Effector memory CD4-positive, alpha-beta T cell (primary cell): ENCODE results near the gene TMEM208.

Experiments
- DNase-seq, 3 donors: peaks; one replicate each; pipeline ENCODE4 v3.0.0-alpha.2; 2020
- H3K27ac ChIP-seq: 2 replicates; pipeline ENCODE4 v1.7.0; 2013; ENCODE audit warnings: mild to moderate bottlenecking, low read length, moderate library complexity; ENCODE audit not compliant: insufficient read depth, poor library complexity, severe bottlenecking
- H3K27me3 ChIP-seq: replicated peaks from 2 replicates; pipeline ENCODE4 v1.7.0; 2013; ENCODE audit warnings: mild to moderate bottlenecking, low read length; ENCODE audit not compliant: insufficient read depth, control insufficient read depth, poor library complexity, severe bottlenecking
- H3K36me3 ChIP-seq: 2 replicates; pipeline ENCODE4 v1.7.0; 2013; ENCODE audit warnings: mild to moderate bottlenecking, low read length, moderate library complexity; ENCODE audit not compliant: control insufficient read depth, insufficient read depth
- H3K4me1 ChIP-seq: 2 replicates; pipeline ENCODE4 v1.7.0; 2013; ENCODE audit warnings: low read length, mild to moderate bottlenecking; ENCODE audit not compliant: control insufficient read depth, insufficient read depth, poor library complexity, severe bottlenecking
- H3K4me3 ChIP-seq: 2 replicates; pipeline ENCODE4 v1.7.0; 2013; ENCODE audit warnings: low read length, low read depth, mild to moderate bottlenecking; ENCODE audit not compliant: insufficient read depth, poor library complexity, severe bottlenecking
- H3K9me3 ChIP-seq: 2 replicates; pipeline ENCODE4 v1.7.0; 2013; ENCODE audit warnings: mild to moderate bottlenecking, low read length, moderate library complexity; ENCODE audit not compliant: control insufficient read depth

The TMEM208 gene

GRCh38 chr16:67236563-67237395, 9.8 kb downstream of the TMEM208 start:
- Histone ChIP-seq H3K9me3 (no peaks in the 10 kb centered on the region), H3K27ac (peak overlapping the region; percentile 71), H3K36me3 (peaks cover 33% of the 10 kb centered on the region), H3K4me3 (no peak overlapping the region), H3K27me3 (no peaks in the 10 kb centered on the region), H3K4me1 (peaks cover 7% of the 10 kb centered on the region)
- DNase-seq = peak; percentile 74 to 83 (median 77)

GRCh38 chr16:67237396-67238277, 10.7 kb downstream of the TMEM208 start:
- Histone ChIP-seq H3K27ac (peak overlapping the region; percentile 7), H3K4me3 (no peak overlapping the region), H3K36me3 (peaks cover 33% of the 10 kb centered on the region)

DNA sequence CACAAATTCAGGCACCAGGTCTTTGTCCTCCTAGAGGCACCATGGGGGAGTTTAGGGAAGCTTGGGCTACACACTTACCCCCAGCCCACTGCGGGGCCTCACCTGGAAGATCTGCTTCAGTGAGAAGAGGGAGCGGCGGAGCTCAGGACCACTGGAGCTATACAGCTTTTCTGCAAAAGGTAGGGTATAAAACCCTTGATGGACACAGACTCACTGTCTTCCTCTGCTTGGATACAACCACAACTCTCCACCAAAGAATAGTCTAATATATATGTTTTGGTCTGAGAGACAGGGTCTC, 11.3 kb downstream of the TMEM208 start:
- Histone ChIP-seq H3K27me3 (no peaks in the 10 kb centered on the region), H3K4me3 (no peak overlapping the region), H3K4me1 (peaks cover 7% of the 10 kb centered on the region), H3K36me3 (peaks cover 33% of the 10 kb centered on the region), H3K27ac (no peak overlapping the region), H3K9me3 (no peaks in the 10 kb centered on the region)
- DNase-seq = no peak

More at GRCh38 chr16:67237396-67238277, 10.7 kb downstream of the TMEM208 start:
- peaks cover 7% of the 10 kb centered on the region for H3K4me1 ChIP-seq
- H3K27me3 ChIP-seq = no peaks in the 10 kb centered on the region
- H3K9me3 ChIP-seq = no peaks in the 10 kb centered on the region
- no peak for DNase-seq

DNA sequence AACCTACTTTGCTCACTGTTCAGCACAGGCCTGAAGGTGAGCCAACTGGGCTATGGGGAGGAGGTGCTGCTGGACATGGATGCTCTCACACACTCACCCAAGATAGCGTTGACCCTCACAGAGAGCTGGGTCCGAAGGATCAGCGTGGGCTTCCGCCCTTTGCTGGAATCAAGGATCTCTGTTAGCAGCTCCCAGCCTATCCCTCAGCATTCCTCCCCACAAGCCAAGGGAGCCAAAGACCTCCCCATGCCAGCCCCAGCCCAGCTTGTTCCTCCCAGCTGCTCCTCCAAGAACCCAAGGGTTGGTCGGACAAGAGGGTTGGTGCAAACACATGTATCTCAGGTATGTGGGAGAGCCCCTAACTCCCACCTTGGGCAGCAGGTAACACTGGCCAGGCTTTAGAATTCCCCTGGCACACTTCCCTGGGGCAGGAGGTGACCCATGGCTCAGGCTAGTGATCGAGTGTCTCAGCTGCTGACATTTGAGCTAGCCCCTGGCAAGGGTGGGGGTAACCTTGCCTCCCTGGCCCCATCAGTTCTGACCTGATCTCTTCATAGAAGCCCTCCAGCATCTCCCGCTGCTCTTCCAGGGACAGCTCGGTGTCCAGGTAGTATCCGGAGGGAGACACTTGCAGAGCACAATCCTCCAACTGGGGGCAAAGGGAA, 12.0 kb downstream of the TMEM208 start:
- peaks cover 14% of the 10 kb centered on the region for H3K4me1 ChIP-seq
- H3K27me3 ChIP-seq = no peaks in the 10 kb centered on the region
- DNase-seq = no peak
- H3K4me3 ChIP-seq = no peak overlapping the region
- H3K27ac ChIP-seq = no peak overlapping the region
- H3K36me3 ChIP-seq = peaks cover 32% of the 10 kb centered on the region
- H3K9me3 ChIP-seq = no peaks in the 10 kb centered on the region

DNA sequence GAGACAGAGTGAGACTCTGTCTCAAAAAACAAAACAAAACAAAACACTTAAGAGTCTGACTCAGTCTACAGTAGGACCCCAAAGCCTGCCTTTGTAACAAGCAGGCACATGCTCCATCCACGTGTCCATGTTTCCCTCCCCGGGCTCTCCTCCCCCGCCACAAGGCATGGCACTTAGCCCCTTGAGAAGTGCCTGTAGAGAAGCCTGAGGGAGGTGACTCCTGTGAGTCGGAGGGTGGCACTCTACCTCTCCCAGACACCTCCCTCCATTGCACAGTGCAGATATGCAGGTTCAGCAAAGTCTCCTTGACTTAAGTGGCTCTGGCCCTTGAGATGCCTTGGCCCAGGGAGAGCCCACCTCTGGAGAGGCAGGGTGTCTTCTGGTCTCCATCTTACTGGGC, 13.6 kb downstream of the TMEM208 start:
- Histone ChIP-seq H3K27ac (no peak overlapping the region), H3K4me3 (no peak overlapping the region), H3K27me3 (no peaks in the 10 kb centered on the region), H3K9me3 (no peaks in the 10 kb centered on the region), H3K4me1 (peaks cover 27% of the 10 kb centered on the region), H3K36me3 (peaks cover 23% of the 10 kb centered on the region)
- no peak for DNase-seq

GRCh38 chr16:67241008-67241900, 14.3 kb downstream of the TMEM208 start:
- no peak overlapping the region for H3K4me3 ChIP-seq
- H3K27ac ChIP-seq = peak overlapping the region; percentile 28
- peaks cover 28% of the 10 kb centered on the region for H3K4me1 ChIP-seq
- H3K27me3 ChIP-seq = no peaks in the 10 kb centered on the region
- no peaks in the 10 kb centered on the region for H3K9me3 ChIP-seq
- no peak for DNase-seq
- peaks cover 23% of the 10 kb centered on the region for H3K36me3 ChIP-seq

- H3K4me1 ChIP-seq = peaks cover 32% of the 10 kb centered on the region
- H3K27ac ChIP-seq = peak overlapping the region; percentile 49
- H3K4me3 ChIP-seq = no peak overlapping the region
- DNase-seq = no peak
- H3K36me3 ChIP-seq = peaks cover 19% of the 10 kb centered on the region
- H3K9me3 ChIP-seq = no peaks in the 10 kb centered on the region
- H3K27me3 ChIP-seq = no peaks in the 10 kb centered on the region
Measured at GRCh38 chr16:67242138-67242730, 15.3 kb downstream of the TMEM208 start.

- H3K4me1 ChIP-seq = peaks cover 41% of the 10 kb centered on the region
- no peaks in the 10 kb centered on the region for H3K9me3 ChIP-seq
- peaks cover 8% of the 10 kb centered on the region for H3K36me3 ChIP-seq
- DNase-seq = no peak
- peak overlapping the region; percentile 92 for H3K27ac ChIP-seq
- H3K4me3 ChIP-seq = no peak overlapping the region
- H3K27me3 ChIP-seq = no peaks in the 10 kb centered on the region
Measured at GRCh38 chr16:67243481-67243880, 16.6 kb downstream of the TMEM208 start.
